ENCODE results near the gene FADS3. TPM values are rescaled to one million over a fixed set of nuclear protein-coding genes. Genes with fewer than 3 reads are reported as not detected.

Gene FADS3
- total and polyA plus RNA-seq, 2 of the 13 experiments (the other 11 are each of a cell fraction or from before 2014, with no cell fraction given) = 13.4 to 23.2 TPM

GRCh38 chr11:61923166-61924063 lies 32.1 kb upstream of the FADS3 start:
- intact Hi-C loops (cut with micrococcal nuclease; ENCODE audit: unreplicated experiment) (no loop called here), in situ Hi-C loops (cut with HindIII; ENCODE audit: extremely low pct_ligation_motif_present, low pct_unique_long_range_greater_than_20kb) (no loop called here)
- Histone ChIP-seq H3K9me3 (ENCODE audit: low read length) (no peaks in the 10 kb centered on the region), H3K36me3 (replicated peaks in 1 of 2; ENCODE audit: control insufficient read depth in 1 of 2, insufficient read depth in 2 of 2, low read length in 2 of 2) (no peaks in the 10 kb centered on the region), H3K79me2 (ENCODE audit: insufficient read depth, low read length) (no peaks in the 10 kb centered on the region), H3K27me3 (ENCODE audit: control insufficient read depth in 1 of 2, insufficient read depth in 2 of 2, low read length in 2 of 2) (peaks cover 6 to 24% of the 10 kb centered on the region in 2 experiments), H3K9ac (ENCODE audit: insufficient read depth, low read depth, low read length) (peak overlapping the region; percentile 63), H3K4me1 (ENCODE audit: insufficient read depth, low read length) (peaks cover 48% of the 10 kb centered on the region), H4K20me1 (ENCODE audit: insufficient read depth, low read length) (no peaks in the 10 kb centered on the region), H3K4me3 (replicated peaks in 1 of 3; ENCODE audit: insufficient read depth in 1 of 3, low read depth in 2 of 3, low read length in 3 of 3) (peak overlapping the region; percentile 27 to 66 (median 42)), H2AFZ (ENCODE audit: low read length) (no peak overlapping the region), H3K27ac (ENCODE audit: extremely low read length, insufficient read depth, low read length) (peak overlapping the region; percentile 75), H3K4me2 (ENCODE audit: low read depth, low read length) (peak overlapping the region; percentile 87)
- POLR2A ChIA-PET = interaction anchor here (0.6 to 3.7 kb wide), 24 partner anchors 11 to 162 kb away, joined by 3 to 37 read pairs (median 4); partner anchors contain the start of genes BEST1, FEN1 and FTH1
- ATAC-seq (peak; percentile 93), DNase-seq (ENCODE audit: low spot score) (peak; percentile 87), FAIRE-seq (peak; percentile 87)
- 4% methylated on average over 4 of the region's 18 CpGs for WGBS (ENCODE audit: low lambda C conversion rate)
- BruUV-seq (replicated peaks) = no TSS peak
- CTCF ChIA-PET (ENCODE audit: low intra/inter-chr PET ratio, low total read pairs) = interaction anchor here (0.8 to 1.3 kb wide), 2 partner anchors 24 to 26 kb away, joined by 3 to 4 read pairs; no protein-coding TSS in a partner anchor
- TF ChIP-seq ZNF232 (CRISPR knock-in tag; IDR thresholded peaks at IDR 0.05; ENCODE audit: borderline replicate concordance) (peak; percentile 76; the same call in 1 of the 2 replicates), ATM (IDR thresholded peaks at IDR 0.05; ENCODE audit: borderline replicate concordance) (no peak), FOXM1 (CRISPR knock-in tag; IDR thresholded peaks at IDR 0.05) (no peak), CSRNP2 (CRISPR knock-in tag; conservative IDR thresholded peaks at IDR 0.05; ENCODE audit: low read depth) (no peak), MAF1 (CRISPR knock-in tag; IDR thresholded peaks at IDR 0.05; ENCODE audit: borderline replicate concordance) (no peak), ZNF383 (CRISPR knock-in tag; IDR thresholded peaks at IDR 0.05; ENCODE audit: borderline replicate concordance) (no peak), ZNF275 (CRISPR knock-in tag; IDR thresholded peaks at IDR 0.05; ENCODE audit: borderline replicate concordance) (peak; percentile 35; the same call in 1 of the 2 replicates), MTERF4 (CRISPR knock-in tag; IDR thresholded peaks at IDR 0.05) (peak; percentile 71; the same call in 1 of the 2 replicates), ZNF552 (CRISPR knock-in tag; IDR thresholded peaks at IDR 0.05; ENCODE audit: borderline replicate concordance) (0 out of 2 replicates have a peak, but pooled peaks have one; percentile 37), ZNF546 (CRISPR knock-in tag; conservative IDR thresholded peaks at IDR 0.05) (peak; percentile 57; the same call in 1 of the 2 replicates), YY1 (IDR thresholded peaks at IDR 0.05; ENCODE audit: insufficient read depth, insufficient replicate concordance, low read depth, low read length) (peak; percentile 50), SP5 (CRISPR knock-in tag; IDR thresholded peaks at IDR 0.05; ENCODE audit: borderline replicate concordance, low read depth) (peak; percentile 92), ATF7 (IDR thresholded peaks at IDR 0.05) (no peak), ATF7 (CRISPR knock-in tag; IDR thresholded peaks at IDR 0.05) (0 out of 2 replicates have a peak, but pooled peaks have one; percentile 62), RNF219 (CRISPR knock-in tag; IDR thresholded peaks at IDR 0.05) (no peak)
